ENCODE results near the gene ZFX.
"Not testable (repeated sequence)": the region's sequence is repeated elsewhere in the genome, so short reads cannot be mapped to it uniquely, and the experiment has no call there.

The ZFX gene

DNA sequence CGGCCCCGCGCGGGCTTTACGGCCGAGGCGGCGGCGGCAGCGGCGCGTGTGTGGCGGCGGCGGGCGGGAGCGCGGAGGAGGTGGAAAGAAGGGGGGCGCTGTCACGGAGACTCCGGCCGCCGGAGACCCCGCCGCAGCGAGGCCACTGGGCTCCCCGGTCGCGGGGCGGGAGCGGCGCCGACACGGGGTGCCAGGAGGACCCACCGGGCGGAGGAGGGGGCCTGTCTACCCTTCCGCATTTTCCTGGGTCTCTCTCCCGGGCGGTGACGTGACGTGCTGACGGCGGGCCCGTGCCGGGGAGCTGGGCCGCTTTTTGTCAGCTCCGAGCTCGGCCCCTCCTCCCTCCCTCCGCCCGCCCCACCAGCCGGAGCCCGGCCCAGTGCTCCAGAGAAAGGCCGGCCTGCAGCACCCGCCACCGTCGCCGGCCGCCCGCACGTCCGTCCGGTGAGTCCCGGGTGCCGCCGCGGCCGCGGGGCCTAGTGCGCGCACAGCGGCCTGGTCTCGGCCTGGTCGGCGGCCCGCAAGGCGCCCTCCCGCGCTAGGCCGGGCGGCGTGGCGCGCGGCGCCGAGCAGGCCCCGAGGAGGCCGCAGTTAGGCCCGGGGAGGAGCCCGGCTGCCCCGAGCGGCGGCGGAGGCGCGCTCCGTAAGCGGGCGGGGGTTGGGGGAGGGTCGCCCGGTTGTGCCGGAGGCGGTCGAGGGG lies at the start of gene ZFX:
ZFX (plus strand) TSS at position 379 of the 700 bp plus-strand sequence. CDS start 23,014 bp downstream, outside the sequence.
- DNase-seq = no peak

DNA sequence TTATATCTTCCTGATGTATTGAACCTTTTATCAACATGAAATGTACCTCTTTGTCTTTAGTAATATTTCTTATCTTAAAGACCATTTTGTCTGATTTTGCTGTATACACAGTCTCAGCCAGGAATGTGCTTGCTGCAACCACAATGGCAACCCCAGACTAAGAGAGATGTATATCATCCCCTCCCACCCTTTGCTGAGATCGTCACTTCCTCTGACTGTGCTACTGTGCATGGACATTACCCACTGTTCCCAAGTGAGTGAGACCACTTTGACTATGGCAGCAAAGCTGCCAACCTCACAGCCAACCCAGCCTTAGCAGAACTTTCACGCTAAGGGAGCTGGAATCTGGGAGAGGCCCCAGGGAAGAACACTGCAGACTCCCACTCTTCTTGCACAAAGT lies 48.8 kb upstream of the ZFX start:
- no peak for DNase-seq

DNA sequence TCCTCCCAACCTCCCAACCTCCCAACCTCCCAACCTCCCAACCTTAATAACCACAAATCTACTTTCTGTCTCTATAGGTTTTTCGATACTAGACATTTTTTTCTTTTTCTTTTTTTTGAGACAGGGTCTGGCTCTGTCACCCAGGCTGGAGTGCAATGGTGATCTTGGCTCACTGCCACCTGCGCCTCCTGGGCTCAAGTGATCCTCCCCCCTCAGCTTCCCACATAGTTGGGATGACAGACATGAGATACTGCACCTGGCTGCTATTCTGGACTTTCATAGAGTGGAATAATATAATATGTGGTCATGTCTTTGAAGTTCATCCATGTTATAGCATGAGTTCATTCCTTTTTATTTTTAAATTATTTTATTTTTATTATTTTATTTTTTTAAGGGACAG lies 39.5 kb upstream of the ZFX start:
- no peak for DNase-seq

DNA sequence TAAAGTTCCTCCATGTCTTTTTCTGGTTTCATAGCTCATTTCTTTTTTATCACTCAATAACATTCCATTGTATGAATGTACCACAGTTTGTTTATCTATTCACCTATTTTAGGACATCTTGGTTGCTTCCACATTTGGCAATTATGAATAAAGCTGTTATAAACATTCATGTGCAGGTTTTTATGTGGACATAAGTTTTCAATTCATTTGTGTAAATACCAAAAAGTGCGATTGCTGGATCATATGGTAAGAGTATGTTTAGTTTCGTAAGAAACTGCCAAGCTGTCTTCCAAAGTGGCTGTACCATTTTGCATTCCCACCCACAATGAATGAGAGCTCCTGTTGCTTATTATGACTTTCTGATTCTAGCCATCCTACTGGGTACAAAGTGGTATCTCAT lies 36.3 kb upstream of the ZFX start:
- DNase-seq = no peak

DNA sequence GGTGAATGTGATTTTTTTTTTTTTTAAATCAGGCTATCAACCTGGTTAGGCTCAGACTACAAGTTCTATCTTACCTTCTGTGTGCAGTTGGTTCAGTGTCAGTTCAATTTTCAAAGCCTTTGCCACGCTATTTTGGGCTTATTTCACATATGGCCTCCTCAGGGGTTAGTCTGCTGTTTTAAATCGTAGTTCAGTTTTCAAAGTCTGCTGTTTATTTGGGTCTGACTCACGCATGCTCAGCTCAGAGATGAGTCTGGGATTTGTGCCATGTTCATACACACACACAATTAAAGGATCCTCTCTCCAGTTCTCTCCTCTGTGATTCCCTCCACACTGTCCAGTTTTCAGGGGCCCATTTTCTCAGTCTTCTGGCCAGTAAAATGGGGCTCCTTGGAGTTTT lies 32.3 kb upstream of the ZFX start:
- DNase-seq = no peak

DNA sequence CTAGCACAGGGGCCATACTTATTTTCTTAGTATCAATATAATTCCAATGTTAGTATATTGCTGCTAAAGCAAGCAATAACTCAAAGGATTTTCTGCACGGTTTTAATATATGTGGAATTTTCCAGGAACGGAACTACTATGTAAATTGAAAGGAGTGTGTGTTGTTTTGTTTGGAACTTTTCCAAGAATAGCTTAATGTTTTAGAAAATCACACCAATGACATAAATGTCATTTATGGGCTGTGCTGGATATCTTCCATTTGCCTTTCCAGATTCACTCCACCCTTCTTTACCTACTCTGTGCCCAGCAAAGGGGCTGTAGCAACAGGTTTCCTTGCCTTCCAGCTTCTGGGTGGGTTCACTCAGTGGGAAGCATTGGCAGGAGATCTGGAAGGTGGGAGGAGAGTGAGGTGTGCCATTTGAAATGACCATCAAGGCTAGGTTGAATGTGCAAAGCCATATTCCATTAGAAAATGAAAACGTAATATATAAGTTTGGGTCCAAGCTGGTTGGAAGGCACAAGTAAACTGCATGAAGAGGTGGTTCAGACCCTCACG lies 25.2 kb upstream of the ZFX start:
- no peak for DNase-seq

DNA sequence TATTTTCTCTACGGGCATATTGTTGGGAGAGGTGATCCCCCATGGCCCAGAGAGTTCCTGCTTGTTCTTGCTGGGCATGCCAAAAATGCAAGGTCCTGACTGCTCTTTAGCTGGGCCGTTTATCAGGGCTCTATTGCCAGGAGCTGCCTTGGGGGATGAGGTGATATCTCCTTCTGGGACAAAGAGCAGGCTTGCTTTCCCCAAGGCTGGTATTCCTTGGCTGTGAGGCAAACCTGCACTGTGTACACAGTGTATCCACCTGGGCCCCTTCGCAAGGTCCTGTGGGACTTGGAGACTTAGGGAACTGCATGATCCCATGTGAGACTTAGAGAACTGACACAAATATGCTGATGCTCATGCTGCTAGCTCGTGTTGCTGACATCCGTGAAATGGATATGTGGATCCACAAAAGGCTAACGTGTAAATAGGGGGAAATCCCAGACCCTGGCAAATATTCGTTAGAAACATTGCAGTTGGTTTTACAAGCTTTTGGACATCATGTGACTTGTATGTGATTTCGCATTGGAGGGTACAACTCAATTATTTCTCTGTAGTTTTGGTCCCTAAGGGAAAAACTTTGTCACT lies 24.4 kb upstream of the ZFX start:
- DNase-seq = no peak

DNA sequence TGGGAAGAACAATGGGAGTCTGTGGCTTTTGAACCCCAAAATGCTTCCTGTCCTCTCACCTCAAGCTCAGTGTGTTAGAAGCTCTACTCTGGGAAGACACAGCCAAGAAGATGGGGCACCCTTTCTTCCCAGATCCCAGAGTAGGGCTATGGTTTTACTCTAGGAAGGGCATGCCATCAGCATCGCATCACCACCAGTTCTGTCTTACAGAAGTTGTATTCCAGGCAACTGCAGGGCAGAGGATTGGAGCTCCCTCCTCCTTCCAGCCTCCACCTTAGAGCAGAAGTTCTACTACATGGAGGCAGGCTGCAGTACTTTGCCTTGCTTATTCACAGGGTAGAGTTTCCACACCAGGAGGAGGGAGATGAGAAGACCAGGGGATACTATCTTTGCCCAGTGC lies 18.1 kb upstream of the ZFX start:
- DNase-seq = no peak

DNA sequence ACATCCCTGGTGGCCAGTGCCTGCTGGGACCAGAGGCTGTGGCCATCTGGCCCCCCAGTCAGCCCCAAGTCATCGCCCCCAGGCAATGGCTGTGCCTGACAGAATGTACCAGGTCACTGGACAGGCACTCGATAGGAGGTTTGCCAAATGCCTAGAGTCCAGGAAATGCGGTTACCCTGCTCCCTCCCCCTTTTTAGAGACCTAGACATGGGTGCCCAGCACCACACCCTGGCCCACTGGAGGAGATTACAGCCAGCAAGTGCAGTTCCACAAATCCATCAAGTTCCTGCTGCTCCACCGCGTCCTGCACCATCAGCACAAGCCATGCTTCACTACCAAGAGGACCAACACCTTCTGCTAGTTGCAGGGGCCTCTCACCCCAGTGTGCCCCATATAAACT lies 16.2 kb upstream of the ZFX start:
- DNase-seq = no peak

DNA sequence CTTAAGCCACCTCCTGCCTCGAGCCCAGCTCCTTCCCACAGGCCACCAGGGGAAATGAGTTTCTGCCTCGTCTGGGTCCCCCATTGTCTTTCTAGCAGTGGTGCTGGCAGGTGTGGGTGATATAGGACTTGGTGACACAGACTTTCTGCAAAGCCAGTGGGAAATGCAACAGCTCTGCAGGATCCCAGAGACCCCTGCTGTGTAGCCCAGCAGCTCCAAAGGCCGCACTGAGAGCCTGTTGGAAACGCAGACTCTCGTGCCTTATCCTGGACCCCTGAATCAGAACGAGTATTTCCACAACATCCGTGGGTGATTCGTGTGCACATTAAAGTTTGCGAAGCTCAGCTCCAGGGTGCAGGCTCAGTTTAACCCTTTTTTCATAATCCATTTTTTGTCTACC lies 13.8 kb upstream of the ZFX start:
- not testable (repeated sequence) for DNase-seq

DNA sequence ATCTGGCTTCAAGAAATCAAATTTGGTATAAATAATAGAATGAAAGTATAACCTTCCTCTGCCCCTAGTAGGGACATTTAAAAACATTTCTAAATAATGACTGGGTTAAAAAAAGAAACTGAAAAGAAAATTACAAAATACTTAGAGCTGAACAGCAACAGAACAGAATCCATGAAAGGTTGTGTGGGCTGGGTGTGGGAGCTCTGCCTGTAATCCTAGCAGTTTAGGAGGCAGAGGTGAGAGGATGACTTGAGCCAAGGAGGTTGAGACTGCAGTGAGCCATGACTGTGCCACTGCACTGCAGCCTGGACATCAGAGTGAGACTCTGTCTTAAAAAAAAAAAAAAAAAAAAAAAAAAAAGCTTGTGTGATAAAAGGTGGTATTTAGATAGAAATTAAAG lies 12.3 kb upstream of the ZFX start:
- DNase-seq = no peak

DNA sequence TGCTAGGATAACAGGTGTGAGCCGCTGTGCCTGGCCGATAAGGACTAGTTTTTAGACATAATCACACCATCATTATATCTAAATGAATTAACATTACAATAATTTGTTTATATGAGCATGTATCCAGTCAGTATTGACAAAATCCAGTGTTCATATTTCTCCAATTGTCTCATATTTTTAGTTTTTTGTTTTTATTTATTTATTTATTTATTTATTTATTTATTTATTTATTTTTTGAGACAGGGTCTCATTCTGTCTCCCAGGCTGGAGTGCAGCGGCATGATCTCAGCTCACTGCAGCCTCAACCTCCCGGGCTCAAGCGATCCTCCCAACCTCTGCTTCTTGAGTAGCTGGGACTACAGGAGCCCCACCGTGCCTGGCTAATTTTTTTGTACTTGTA lies 5.5 kb upstream of the ZFX start:
- not testable (repeated sequence) for DNase-seq

DNA sequence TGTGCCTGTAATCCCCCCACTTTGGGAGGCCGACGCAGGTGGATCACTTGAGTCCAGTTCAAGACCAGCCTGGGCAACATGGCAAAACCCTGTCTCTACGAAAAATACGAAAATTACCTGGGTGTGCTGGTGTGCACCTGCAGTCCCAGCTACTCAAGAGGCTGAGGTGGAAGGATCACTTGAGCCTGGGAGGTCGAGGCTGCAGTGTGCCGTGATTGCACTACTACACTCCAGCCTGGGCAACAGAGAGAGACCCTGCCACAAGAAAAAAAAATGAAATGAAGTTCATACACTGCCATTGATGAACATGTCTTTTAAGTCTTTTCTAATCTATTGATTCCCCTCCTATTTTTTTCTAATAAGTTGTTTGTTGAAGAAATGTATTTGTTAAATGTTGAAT lies 5.0 kb upstream of the ZFX start:
- no peak for DNase-seq

DNA sequence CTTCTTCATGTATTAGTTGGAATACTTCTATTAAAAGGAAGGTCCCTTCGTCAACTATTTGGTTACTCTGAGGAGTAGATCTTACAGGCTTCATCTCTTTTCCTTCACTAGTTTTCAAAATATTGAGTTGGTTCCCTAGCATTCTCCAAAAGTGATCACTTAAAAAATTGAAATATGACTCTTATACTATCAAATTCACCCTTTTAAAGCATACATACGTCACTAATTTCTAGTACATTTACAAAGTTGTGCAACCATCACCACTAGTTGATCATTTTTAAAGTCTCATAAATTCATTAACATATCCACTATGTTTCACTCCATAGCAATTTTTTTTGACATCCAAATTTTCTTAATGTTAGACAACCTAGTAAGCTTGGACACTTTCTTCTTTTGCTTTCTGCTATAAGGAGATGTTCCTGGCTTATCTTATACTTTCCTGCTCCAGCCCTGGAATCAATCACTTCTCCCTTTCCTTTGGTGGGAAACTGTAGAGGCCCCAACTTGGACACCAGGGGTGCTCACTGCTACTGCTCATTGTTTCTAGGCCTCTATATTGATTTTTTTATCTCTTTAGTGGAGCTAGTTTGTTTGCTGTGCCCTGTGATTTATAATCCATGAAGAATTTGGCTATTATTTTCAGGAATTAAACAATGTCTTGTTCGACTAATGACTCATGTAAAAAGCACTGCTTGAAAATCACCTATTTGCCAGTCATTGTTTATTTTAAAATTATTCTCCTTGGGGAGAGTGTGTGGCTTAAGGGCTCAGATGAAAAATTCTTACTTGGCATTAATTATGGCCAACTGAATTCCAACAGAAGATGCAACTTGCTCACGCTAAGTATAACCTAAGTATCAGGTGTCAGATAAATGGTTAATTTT lies 4.0 kb upstream of the ZFX start:
- DNase-seq = no peak

DNA sequence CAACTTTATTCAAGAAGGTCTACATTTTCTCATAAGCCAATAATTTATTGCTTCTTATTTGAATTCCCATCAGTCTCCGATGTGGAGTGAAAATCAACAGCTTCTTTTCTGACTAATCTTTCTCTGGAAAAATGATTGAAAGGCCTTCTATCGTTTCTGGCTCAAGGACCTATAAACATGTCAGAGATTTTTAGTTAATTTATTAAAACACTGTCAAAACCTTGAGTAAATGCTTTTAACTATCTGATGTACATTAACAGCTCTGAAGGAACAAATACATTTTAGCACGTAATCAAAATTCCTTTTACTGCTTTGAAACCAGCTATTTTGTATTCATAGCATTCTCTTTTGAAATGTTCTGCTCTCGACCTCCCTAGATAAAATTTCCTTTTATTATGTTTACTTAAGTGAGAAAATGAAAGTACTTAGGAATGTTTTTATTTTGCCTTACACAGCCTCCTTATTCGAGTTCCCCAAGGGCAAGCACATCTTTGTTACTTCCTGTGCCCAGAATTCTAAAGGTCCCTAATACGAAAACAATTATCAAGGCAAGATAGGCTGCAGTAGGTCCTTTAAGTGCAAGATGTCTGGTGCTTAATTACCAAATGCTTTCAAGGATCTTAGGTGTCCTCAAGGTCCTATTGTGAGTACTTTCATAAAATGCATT lies 3.1 kb upstream of the ZFX start:
- DNase-seq = no peak

DNA sequence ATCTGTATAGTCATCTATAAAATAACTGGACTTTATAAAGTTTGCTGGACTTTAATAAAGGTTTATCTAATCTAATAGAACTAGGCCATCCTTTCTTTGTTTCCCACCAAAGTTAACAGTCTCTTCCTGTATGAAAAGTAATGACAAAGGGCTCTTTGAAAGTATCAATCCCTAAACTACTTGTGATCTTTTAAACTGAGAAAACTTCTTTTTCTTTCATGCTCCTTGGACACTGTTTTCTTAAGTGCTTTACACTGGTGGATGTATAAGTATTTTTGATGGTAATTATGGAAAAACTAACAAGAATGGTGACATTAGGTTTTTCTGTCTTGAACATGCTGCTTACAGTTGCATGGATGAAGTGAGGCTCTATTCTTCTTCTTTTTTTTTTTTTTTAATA lies 2.4 kb upstream of the ZFX start:
- no peak for DNase-seq

DNA sequence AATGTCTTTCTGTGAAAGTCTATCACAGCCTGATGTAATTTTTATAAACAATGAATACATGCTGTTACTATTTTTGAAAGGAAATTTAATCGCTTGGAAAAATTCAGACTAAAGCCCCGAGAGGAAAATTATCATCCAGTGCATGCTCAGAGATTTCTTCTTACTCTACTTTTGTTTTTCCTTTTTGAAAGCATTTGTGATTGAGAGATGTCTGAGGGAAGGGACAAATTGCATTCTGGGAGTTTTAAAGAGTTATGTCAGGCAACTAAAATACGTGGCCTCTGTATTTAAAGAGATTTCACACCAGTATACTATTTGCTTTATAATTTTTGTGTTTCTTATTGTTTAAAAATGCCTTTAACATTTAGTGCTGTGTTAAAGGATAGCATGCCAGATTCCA lies 1.4 kb upstream of the ZFX start:
- DNase-seq = no peak

DNA sequence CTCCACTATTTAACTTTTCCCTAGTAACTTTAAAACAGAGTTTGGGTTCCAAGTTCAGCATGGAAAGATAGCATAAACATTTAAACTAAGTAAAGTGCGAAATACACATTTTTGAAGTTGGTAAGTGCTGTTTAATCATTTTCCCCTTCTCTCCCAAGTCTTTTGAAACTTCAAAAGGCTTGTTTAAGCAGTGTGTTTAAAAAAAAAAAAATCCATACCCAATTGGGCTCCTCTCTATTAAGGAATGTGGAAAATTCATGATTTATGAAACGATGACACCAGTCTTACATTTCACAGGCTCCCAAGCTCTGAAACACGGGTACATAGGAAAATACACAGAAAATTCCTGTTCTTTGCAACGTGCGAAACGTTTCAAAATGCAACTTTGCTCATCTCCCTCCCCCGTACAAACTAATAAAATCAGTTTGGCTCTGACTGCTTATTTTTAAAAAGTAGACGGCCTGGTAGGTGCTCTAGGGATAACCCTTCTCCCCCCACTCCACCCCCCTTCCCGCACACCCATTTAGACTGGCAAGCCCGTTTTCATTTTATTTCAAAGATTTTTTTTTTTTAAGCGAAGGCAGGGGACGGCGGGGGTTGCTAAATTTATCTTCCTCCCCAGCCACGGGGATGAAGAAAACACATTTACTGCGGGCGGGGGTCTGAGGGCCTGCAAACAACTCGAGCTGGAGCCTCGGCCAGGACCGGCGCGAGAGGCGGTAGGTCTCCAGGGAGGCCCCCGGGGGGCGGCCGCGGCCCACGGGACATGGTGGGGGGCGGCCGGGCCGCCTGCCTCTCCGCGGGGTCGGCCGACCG lies 786 bp upstream of the ZFX start:
- DNase-seq = no peak

DNA sequence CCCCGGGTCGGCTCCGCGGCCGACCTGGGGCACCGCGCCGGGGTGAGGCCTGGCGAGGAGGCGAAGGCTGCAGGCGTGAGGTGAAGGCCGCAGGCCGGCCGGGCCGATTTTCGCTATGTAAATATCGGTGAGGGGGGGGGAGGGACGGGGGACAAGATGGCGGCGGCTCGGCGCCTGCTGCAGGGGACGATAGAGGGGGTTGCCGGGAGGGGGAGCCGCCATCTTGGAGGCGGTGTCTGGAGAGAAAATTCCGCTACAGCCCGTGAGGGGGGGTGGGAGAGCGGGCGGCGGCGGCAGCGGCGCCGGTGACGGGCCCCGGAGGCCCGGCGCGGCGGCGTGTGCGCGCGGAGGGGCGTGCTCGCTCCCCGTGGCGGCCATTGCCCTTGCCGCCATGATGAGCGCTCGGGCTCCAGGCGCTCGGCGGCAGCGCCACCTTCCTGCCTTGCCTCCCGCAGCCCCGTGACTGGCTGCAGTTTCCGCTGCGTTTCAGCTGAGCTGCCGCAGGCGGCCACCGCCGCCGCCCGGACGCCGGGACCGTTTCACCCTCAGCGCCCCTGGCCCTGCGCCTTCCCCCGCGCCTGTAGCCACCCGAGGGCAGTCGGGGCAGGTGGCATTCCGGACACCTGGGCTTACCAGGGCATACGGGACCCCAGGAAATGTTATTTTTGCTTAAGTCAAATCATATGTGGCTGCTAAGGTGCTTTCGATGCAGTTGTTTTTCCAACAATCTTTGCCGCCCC lies 692 bp downstream of the ZFX start:
- peak; percentile 86 for DNase-seq

DNA sequence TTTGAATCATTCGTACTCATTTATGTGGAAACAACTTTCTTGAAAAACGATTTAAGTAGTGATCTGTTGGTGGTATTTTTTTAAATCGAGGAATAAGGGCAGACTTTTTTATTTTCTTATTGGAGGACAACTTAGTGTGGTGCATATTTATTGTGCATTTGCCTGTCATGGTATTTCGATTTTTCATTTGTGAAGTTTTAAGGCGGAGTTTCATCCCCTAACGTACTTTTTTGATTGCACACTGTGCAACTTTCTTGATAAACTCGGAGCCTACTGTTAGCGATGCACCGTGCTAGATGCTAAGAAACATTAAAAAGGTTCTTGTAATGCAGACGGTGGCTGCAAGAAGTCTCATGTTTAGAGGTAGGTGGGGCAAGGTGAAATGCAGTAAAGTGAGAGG lies 1.4 kb downstream of the ZFX start:
- DNase-seq = no peak

DNA sequence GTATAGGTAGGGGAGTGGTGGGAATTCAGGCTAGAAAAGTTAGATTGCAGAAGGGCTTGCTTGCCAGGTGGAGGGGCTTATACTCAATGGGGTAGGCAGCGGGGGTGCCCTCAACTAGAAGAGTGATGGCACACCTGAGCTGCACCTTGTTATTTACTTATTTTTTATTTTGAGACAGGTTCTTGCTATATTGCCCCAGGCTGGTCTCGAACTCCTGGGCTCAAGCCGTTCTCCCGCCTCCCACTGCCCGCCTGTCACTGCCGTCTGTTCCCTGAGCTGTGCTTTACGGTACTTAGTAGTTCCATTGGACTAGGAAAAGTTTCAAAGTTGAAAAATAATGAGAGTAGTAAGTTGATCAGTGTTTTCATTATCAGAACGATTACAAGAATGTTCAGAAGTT lies 2.0 kb downstream of the ZFX start:
- no peak for DNase-seq

Measured in NCI-H1048 (cell line).